ENCODE results near the gene POLDIP3. TPM values are rescaled to one million over a fixed set of nuclear protein-coding genes. Genes with fewer than 3 reads are reported as not detected.

Gene POLDIP3, protein sequence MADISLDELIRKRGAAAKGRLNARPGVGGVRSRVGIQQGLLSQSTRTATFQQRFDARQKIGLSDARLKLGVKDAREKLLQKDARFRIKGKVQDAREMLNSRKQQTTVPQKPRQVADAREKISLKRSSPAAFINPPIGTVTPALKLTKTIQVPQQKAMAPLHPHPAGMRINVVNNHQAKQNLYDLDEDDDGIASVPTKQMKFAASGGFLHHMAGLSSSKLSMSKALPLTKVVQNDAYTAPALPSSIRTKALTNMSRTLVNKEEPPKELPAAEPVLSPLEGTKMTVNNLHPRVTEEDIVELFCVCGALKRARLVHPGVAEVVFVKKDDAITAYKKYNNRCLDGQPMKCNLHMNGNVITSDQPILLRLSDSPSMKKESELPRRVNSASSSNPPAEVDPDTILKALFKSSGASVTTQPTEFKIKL
- 31.4 and 34.3 TPM in 2 replicates for total RNA-seq

GRCh38 chr22:42614312-42615091, at the start of gene POLDIP3:
TSS of gene POLDIP3 (minus strand) at chr22:42614883. CDS start at chr22:42614857, 26 bp downstream.

GRCh38 chr22:42649246-42650099, 34.8 kb upstream of the POLDIP3 start, which contains the start of gene CYB5R3:
TSS of gene CYB5R3 (minus strand) at chr22:42649392. CDS start at chr22:42649315, 77 bp downstream.

GRCh38 chr22:42553475-42554361, 61.0 kb downstream of the POLDIP3 start, which contains the start of gene SERHL2:
TSS of gene SERHL2 (plus strand) at chr22:42553956. CDS start at chr22:42554021, 65 bp downstream.

Other genes starting within 250 kb of the POLDIP3 start
- gene NFAM1, start 182.5 kb downstream of the POLDIP3 start, total RNA-seq, result not detected in 2 replicates
- gene RRP7A, start 95.1 kb downstream of the POLDIP3 start, total RNA-seq, result 30.6 and 37.3 TPM in 2 replicates
- gene SERHL2, start 60.9 kb downstream of the POLDIP3 start, total RNA-seq, result 2.4 and 3.0 TPM in 2 replicates
- 0.15 TPM in 1 of 2 replicates, not detected in the other for gene ATP5MGL, start 25.7 kb upstream of the POLDIP3 start, total RNA-seq
- gene CYB5R3, start 34.5 kb upstream of the POLDIP3 start, total RNA-seq, result 171 and 197 TPM in 2 replicates
- gene A4GALT, start 106.0 kb upstream of the POLDIP3 start, total RNA-seq, result 9.2 and 9.4 TPM in 2 replicates
- gene ARFGAP3, start 242.4 kb upstream of the POLDIP3 start, total RNA-seq, result 40.1 and 43.4 TPM in 2 replicates

Measured in bronchus fibroblast of lung (primary cell).